Measurements from ENCODE around the gene LRRN3.

Gene LRRN3

DNA sequence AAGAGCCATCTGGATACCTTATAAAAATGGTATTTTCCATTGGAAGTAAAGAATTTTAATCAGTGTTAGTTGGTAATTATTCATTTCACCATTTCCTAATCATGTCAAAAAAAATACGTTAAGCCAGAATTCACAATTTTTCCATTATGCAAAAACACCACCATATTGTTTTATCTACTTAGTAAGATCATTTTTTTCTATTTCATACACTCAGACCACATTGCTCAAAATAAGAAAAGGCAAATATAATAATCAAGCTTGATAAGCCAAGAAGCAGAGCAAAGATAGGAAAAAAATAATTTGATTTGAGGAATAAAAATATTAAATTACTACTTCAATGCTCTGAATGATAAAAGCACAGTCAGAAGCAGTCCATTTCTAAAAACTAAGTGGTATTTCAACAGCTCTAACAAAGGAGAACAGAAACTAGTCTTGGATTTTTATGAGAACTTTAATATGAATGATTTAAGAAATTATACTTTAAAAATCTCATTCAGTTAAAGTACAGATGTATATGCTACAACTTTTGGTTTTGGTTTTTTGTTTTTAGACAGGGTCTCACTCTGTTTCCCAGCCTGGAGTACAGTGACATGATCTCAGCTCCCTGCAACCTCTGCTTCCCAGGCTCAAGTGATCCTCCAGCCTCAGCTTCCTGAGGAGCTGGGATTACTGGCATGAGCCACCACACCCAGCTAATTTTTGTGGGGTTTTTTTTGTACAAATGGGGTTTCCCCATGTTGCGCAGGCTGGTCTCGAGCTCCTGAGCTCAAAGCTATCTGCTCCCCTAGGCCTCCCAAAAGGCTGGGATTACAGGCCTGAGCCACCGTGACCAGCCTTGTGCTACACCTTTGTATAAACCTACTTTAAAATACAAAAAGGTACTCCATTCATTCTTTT, 46.6 kb downstream of the LRRN3 start:
- Histone ChIP-seq H3K27ac (peak overlapping the region; percentile 71 to 75), H3K36me3 (no peaks in the 10 kb centered on the region), H3K9me3 (no peaks in the 10 kb centered on the region), H3K4me1 (peaks cover 0 to 39% (median 20%) of the 10 kb centered on the region in 4 donors), H3K27me3 (no peaks in the 10 kb centered on the region), H3K4me3 (no peak overlapping the region)
- TF ChIP-seq, protein P1, sequence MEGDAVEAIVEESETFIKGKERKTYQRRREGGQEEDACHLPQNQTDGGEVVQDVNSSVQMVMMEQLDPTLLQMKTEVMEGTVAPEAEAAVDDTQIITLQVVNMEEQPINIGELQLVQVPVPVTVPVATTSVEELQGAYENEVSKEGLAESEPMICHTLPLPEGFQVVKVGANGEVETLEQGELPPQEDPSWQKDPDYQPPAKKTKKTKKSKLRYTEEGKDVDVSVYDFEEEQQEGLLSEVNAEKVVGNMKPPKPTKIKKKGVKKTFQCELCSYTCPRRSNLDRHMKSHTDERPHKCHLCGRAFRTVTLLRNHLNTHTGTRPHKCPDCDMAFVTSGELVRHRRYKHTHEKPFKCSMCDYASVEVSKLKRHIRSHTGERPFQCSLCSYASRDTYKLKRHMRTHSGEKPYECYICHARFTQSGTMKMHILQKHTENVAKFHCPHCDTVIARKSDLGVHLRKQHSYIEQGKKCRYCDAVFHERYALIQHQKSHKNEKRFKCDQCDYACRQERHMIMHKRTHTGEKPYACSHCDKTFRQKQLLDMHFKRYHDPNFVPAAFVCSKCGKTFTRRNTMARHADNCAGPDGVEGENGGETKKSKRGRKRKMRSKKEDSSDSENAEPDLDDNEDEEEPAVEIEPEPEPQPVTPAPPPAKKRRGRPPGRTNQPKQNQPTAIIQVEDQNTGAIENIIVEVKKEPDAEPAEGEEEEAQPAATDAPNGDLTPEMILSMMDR (IDR thresholded peaks at IDR 0.05) = no peak
- intact Hi-C loops (cut with DNase I; ENCODE audit: low total_unique reads) = no loop called here
- DNase-seq = peak; percentile 20 to 60

DNA sequence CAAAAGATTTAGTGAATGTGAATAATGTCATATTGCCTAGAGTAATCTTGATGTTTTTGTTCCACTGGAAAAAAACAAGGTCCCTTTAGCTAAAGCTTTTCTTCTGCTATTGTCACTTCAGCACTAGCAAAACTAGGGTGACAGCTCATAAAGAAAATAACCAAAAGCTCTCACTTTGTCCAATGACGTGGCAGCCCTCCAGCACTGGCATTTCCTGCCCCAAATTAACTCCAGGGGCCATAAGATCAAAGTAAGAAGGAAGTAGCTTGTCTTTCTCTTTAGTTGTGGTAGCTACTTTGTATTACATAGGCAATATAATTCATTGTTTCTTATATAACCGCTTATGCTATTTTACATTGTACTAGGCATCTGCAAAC, 47.3 kb downstream of the LRRN3 start:
- H3K27me3 ChIP-seq = no peaks in the 10 kb centered on the region
- TF ChIP-seq, protein P1 (IDR thresholded peaks at IDR 0.05) = no peak
- H3K27ac ChIP-seq = peak overlapping the region; percentile 71 to 75
- H3K4me3 ChIP-seq = no peak overlapping the region
- H3K9me3 ChIP-seq = no peaks in the 10 kb centered on the region
- H3K36me3 ChIP-seq = no peaks in the 10 kb centered on the region
- intact Hi-C loops (cut with DNase I; ENCODE audit: low total_unique reads) = no loop called here
- peak; percentile 61 to 85 for DNase-seq
- H3K4me1 ChIP-seq = peaks cover 0 to 39% (median 20%) of the 10 kb centered on the region in 4 donors

DNA sequence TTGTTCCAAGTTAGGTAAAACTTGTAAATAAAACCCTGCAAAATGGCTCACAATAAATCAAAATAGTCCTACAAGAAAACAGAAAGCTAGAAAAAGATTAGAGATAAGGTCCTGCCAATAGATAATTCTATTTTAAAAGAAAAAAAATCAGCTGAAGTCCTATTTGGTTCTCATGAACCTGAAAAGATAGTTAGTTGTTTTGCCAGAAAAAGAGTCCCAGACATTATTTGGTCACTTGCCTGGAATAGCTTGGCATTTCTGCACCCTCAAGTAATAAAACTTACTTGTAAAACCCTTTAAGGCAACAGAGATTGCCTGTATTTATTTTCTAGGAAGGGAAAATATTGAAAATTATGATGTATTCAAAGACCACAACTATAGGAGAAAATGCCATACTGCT, 47.7 kb downstream of the LRRN3 start:
- TF ChIP-seq, protein P1 (IDR thresholded peaks at IDR 0.05) = no peak
- intact Hi-C loops (cut with DNase I; ENCODE audit: low total_unique reads) = no loop called here
- H3K4me3 ChIP-seq = no peak overlapping the region
- H3K36me3 ChIP-seq = no peaks in the 10 kb centered on the region
- H3K27ac ChIP-seq = peak overlapping the region; percentile 71 to 75
- H3K9me3 ChIP-seq = no peaks in the 10 kb centered on the region
- H3K27me3 ChIP-seq = no peaks in the 10 kb centered on the region
- H3K4me1 ChIP-seq = peaks cover 0 to 39% (median 20%) of the 10 kb centered on the region in 4 donors
- DNase-seq = no peak

DNA sequence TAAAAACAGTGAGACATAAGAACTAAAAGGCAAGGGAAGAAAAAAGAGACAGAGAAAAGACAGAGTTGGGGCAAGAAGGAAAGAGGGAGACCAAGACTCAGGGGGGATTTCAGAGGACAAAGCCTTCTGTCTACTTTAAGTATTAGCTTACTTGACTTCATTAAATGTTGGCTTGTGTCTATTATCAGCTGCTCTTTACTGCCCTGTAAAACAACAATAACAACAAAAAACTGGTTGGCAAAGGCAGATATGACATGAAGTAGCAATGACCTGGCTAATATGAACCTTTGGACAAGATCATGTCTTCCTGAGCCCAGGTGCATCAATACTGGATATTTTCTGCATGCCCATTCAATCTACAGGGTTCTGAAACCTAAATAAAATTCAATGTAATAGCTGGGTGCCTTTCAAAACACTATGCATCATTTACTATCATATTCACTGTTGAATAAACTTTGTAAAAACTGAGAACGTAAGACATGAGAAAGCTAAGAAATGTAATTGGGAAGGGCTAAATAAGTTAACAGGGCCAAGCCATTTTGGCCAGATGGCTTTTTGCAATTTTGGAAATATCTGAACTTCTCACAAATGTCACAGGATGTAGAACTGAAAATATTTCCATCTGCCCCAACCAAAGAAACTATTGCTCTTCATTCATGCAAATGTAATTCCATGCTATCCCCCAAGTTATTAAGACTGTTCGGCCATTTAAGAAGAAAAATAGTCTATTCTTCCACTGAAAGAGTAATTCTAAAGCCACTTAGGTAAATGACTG, 49.4 kb downstream of the LRRN3 start:
- Histone ChIP-seq H3K36me3 (no peaks in the 10 kb centered on the region), H3K27ac (peak overlapping the region in 1 of 2 donors; percentile 71), H3K9me3 (no peaks in the 10 kb centered on the region), H3K4me1 (peaks cover 0 to 51% (median 20%) of the 10 kb centered on the region in 4 donors), H3K27me3 (no peaks in the 10 kb centered on the region), H3K4me3 (no peak overlapping the region)
- no peak for DNase-seq
- TF ChIP-seq, protein P1 (IDR thresholded peaks at IDR 0.05) = no peak
- intact Hi-C loops (cut with DNase I; ENCODE audit: low total_unique reads) = no loop called here

DNA sequence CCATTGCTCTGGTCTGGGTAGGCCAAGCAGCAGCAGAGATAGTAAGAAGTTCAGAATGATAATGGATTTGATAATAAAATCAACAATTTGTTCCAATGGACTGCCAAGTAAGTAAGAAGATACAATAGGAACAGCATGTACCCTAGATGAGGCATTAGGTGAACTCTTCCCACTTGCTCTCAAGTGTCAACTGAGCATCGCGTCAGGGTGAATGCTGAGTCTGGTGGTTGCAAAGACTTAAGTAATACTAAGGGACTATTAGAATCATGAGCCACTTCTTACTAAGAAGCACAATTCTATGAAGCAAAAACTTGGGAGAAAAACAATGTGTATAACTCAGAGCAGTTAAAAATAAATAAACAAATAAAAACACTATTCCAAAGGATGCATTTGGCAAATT, 54.5 kb downstream of the LRRN3 start:
- Histone ChIP-seq H3K27ac (peak overlapping the region in 1 of 2 donors; percentile 23), H3K9me3 (no peaks in the 10 kb centered on the region), H3K36me3 (no peaks in the 10 kb centered on the region), H3K4me3 (no peak overlapping the region), H3K27me3 (no peaks in the 10 kb centered on the region), H3K4me1 (peaks cover 0 to 29% (median 0%) of the 10 kb centered on the region in 4 donors)
- intact Hi-C loops (cut with DNase I; ENCODE audit: low total_unique reads) = no loop called here
- TF ChIP-seq, protein P1 (IDR thresholded peaks at IDR 0.05) = no peak
- DNase-seq = no peak
